HCT116 (cell line): ENCODE data around the gene TRUB1. TPM values are rescaled to one million over a fixed set of nuclear protein-coding genes. Genes with fewer than 3 reads are reported as not detected.

Experiments used
- ATAC-seq: fragments of 200-7000 bp; cut with Tn5 transposase; 2 replicates; pipeline ENCODE4 v1.9.1; 2020; ENCODE audit warnings: mild to moderate bottlenecking, moderate library complexity
- BruUV-seq: library from RNA; stranded (reverse); fragments of 400-500 nt; replicated peaks from 2 replicates; lab custom pipeline; 2021; lab: Mats Ljungman, UMichigan
- CTCF ChIA-PET: fragments of 300-600 bp; sonication (Branson Sonifier 250); formaldehyde crosslinking; loops from one replicate; lab custom pipeline; 2021; ENCODE audit warnings: antibody characterized with exemption; lab: Charles Lee
- POLR2A ChIA-PET: fragments of 300-600, 350-600 bp; sonication (Branson Sonifier 250); formaldehyde crosslinking; loops from one replicate; lab custom pipeline; 2021; ENCODE audit warnings: antibody characterized with exemption; lab: Charles Lee
- RAD21 ChIA-PET, 2 experiments: fragments of 300-600 bp; sonication (Branson Sonifier 250); formaldehyde crosslinking; loops; one replicate each; lab custom pipeline; 2023; ENCODE audit warnings: low total read pairs in 2 of 2; ENCODE audit not compliant: uncharacterized antibody in 2 of 2, unreplicated experiment in 2 of 2, low non-redundant PET in 1 of 2; lab: Charles Lee
- DNase-seq: peaks from one replicate; pipeline ENCODE4 v3.0.0-alpha.2; 2010; ENCODE audit warnings: low read depth, low spot score
- H2AFZ ChIP-seq: fragments of 200-600 bp; shearing (Covaris generic), sonication (generic); 2 replicates; pipeline ENCODE4 v1.6.1; 2017; ENCODE audit warnings: low read depth, mixed run types, mixed read lengths, antibody characterized with exemption, low read length; ENCODE audit not compliant: poor library complexity, severe bottlenecking
- H3K27ac ChIP-seq: 2 replicates; pipeline ENCODE4 v1.5.1; 2012; ENCODE audit warnings: low read depth, low read length
- H3K27me3 ChIP-seq: fragments of 200-600 bp; sonication (generic); 2 replicates; pipeline ENCODE4 v1.6.1; 2016; ENCODE audit warnings: mixed run types, low read length, mixed read lengths; ENCODE audit not compliant: insufficient read depth
- H3K36me3 ChIP-seq, 2 experiments: fragments of 200-500 bp in 1 of 2; fragments of 200-600 bp in 1 of 2; sonication (Bioruptor generic) in 1 of 2; sonication (generic) in 1 of 2; 2 replicates each; pipeline versions ENCODE4 v1.5.1 to v1.6.1; 2014 to 2016; ENCODE audit warnings: low read length in 2 of 2, inconsistent platforms in 1 of 2, mixed read lengths in 1 of 2, mixed run types in 1 of 2; ENCODE audit not compliant: insufficient read depth in 2 of 2, control insufficient read depth in 1 of 2
- H3K4me1 ChIP-seq, 2 experiments: fragments of 200-600 bp in 1 of 2; sonication (generic) in 1 of 2; 2 replicates each; pipeline versions ENCODE4 v1.5.1 to v1.6.1; 2012 to 2017; ENCODE audit warnings: low read length in 2 of 2, inconsistent platforms in 1 of 2, mild to moderate bottlenecking in 1 of 2, mixed read lengths in 1 of 2, mixed run types in 1 of 2, moderate library complexity in 1 of 2; ENCODE audit not compliant: insufficient read depth in 2 of 2, control insufficient read depth in 1 of 2
- H3K4me2 ChIP-seq: fragments of 200-600 bp; sonication (generic); 2 replicates; pipeline ENCODE4 v1.6.1; 2017; ENCODE audit warnings: mixed run types, low read length, mixed read lengths
- H3K4me3 ChIP-seq, 2 experiments: fragments of 200-600 bp in 1 of 2; sonication (generic) in 1 of 2; replicated peaks in 1 of 2; 2 replicates each; pipeline ENCODE4 v1.5.1; 2011 to 2016; ENCODE audit warnings: low read length in 2 of 2, control low read depth in 1 of 2, low read depth in 1 of 2, mild to moderate bottlenecking in 1 of 2, mixed read lengths in 1 of 2, mixed run types in 1 of 2
- H3K79me2 ChIP-seq: fragments of 200-600 bp; sonication (generic); 2 replicates; pipeline ENCODE4 v1.6.1; 2017; ENCODE audit warnings: mild to moderate bottlenecking, mixed run types, low read length, moderate library complexity, mixed read lengths; ENCODE audit not compliant: insufficient read depth
- H3K9ac ChIP-seq: fragments of 200-600 bp; sonication (generic); 2 replicates; pipeline ENCODE4 v1.6.1; 2016; ENCODE audit warnings: low read length, mixed read lengths
- H3K9me2 ChIP-seq: fragments of 200-600 bp; sonication (generic), shearing (Covaris generic); 2 replicates; pipeline ENCODE4 v1.6.1; 2017; ENCODE audit warnings: mixed run types, mild to moderate bottlenecking, moderate library complexity; ENCODE audit not compliant: insufficient read depth
- H3K9me3 ChIP-seq, 2 experiments: fragments of 200-500 bp in 1 of 2; fragments of 200-600 bp in 1 of 2; sonication (Bioruptor generic) in 1 of 2; sonication (generic) in 1 of 2; 2 replicates each; pipeline ENCODE4 v1.6.1; 2014 to 2017; ENCODE audit warnings: low read length in 2 of 2, mixed read lengths in 2 of 2, inconsistent platforms in 1 of 2, low read depth in 1 of 2, mild to moderate bottlenecking in 1 of 2, mixed run types in 1 of 2, moderate library complexity in 1 of 2; ENCODE audit not compliant: control insufficient read depth in 1 of 2, insufficient read depth in 1 of 2
- H4K20me1 ChIP-seq: fragments of 200-600 bp; sonication (generic), shearing (Covaris generic); 2 replicates; pipeline ENCODE4 v1.6.1; 2017; ENCODE audit warnings: mixed run types, mild to moderate bottlenecking, moderate library complexity; ENCODE audit not compliant: insufficient read depth
- CBX3 ChIP-seq: IDR thresholded peaks from 2 replicates; pipeline ENCODE4 v1.6.1; 2012; ENCODE audit warnings: low read depth
- CEBPB ChIP-seq: IDR thresholded peaks from 2 replicates; pipeline ENCODE4 v1.6.1; 2012; ENCODE audit warnings: low read depth
- EGR1 ChIP-seq: IDR thresholded peaks from 2 replicates; pipeline ENCODE4 v1.6.1; 2012; ENCODE audit warnings: low read depth
- ELF1 ChIP-seq: IDR thresholded peaks from 2 replicates; pipeline ENCODE4 v1.6.1; 2012; ENCODE audit warnings: low read depth, borderline replicate concordance
- EZH2 ChIP-seq: fragments of 200-600 bp; sonication (generic); IDR thresholded peaks from 2 replicates; pipeline ENCODE4 v1.6.1; 2017; ENCODE audit warnings: antibody characterized with exemption, mixed run types
- FOSL1 ChIP-seq: IDR thresholded peaks from 2 replicates; pipeline ENCODE4 v1.6.1; 2012; ENCODE audit warnings: low read depth
- POLR2AphosphoS5 ChIP-seq: IDR thresholded peaks from 2 replicates; pipeline ENCODE4 v1.6.1; 2011; ENCODE audit warnings: mild to moderate bottlenecking, low read depth, low read length, moderate library complexity
- RAD21 ChIP-seq: IDR thresholded peaks from 2 replicates; pipeline ENCODE4 v1.6.1; 2012; ENCODE audit warnings: low read depth, mild to moderate bottlenecking
- SIN3A ChIP-seq: IDR thresholded peaks from 2 replicates; pipeline ENCODE4 v1.6.1; 2012; ENCODE audit warnings: low read depth
- TCF7L2 ChIP-seq: IDR thresholded peaks from 2 replicates; pipeline ENCODE4 v1.7.0; 2011; ENCODE audit warnings: borderline replicate concordance, inconsistent platforms; ENCODE audit not compliant: insufficient read depth, insufficient read length; ENCODE audit errors: extremely low read depth
- ZFX ChIP-seq: fragments of 450-650 bp; IDR thresholded peaks from 2 replicates; pipeline ENCODE4 v1.6.1; 2017
- ZNF274 ChIP-seq: fragments of 200-500 bp; sonication (Bioruptor generic); IDR thresholded peaks from 2 replicates; pipeline ENCODE4 v1.6.1; 2014; ENCODE audit warnings: mild to moderate bottlenecking, low read depth, low read length, inconsistent platforms
- intact Hi-C: fragments of 100-400 bp; cut with micrococcal nuclease; formaldehyde crosslinking; loops from 2 replicates; pipeline ENCODE4 v1.10.0; 2022
- total RNA-seq: library from RNA; stranded (reverse); gene quantifications from one replicate; pipeline ENCODE4 v1.2.1, GENCODE V29; 2021; ENCODE audit not compliant: unreplicated experiment
- TF ChIP-seq, protein P1 (sequence below): IDR thresholded peaks from 2 replicates; pipeline ENCODE4 v1.6.1; 2011; ENCODE audit warnings: mild to moderate bottlenecking, low read length, moderate library complexity; ENCODE audit not compliant: insufficient replicate concordance; ENCODE audit errors: extremely low read depth
- TF ChIP-seq, protein P2 (sequence below): IDR thresholded peaks from 2 replicates; pipeline ENCODE4 v1.6.1; 2012
- TF ChIP-seq, protein P3 (sequence below), 3 experiments: fragments of 200-600 bp in 1 of 3; sonication (generic) in 1 of 3; IDR thresholded peaks in 2 of 3; conservative IDR thresholded peaks in 1 of 3; 2 replicates each; pipeline ENCODE4 v1.5.1; 2012 to 2017; ENCODE audit warnings: low read depth in 2 of 3, low read length in 2 of 3, antibody characterized with exemption in 1 of 3, borderline replicate concordance in 1 of 3, control low read depth in 1 of 3, mild to moderate bottlenecking in 1 of 3, mixed read lengths in 1 of 3, mixed run types in 1 of 3, moderate library complexity in 1 of 3; ENCODE audit not compliant: insufficient read depth in 1 of 3
- TF ChIP-seq, protein P4 (sequence below): IDR thresholded peaks from 2 replicates; pipeline ENCODE4 v1.6.1; 2012

Gene TRUB1
- total RNA-seq, 1 experiment from 2014 or later: 44.1 TPM

DNA sequence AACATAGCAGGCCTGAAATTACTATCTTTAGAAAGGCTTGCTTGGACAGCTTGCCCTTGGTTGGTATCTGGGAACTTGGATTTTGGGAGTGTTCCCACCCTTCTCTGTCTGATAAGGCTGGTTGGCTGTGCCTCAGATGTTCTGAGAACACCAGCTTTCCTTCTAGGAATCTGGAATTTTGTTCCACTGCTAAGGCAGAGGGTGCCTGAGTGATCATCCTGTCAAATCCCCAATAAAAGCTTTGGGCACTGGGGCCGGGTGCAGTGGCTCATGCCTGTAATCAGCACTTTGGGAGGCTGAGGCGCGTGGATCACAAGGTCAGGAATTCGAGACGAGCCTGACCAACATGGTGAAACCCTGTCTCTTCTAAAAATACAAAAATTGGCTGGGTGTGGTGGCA is 5.0 kb downstream of the TRUB1 start:
- Histone ChIP-seq H3K4me2 (no peak overlapping the region), H4K20me1 (no peaks in the 10 kb centered on the region), H3K79me2 (peaks cover 76% of the 10 kb centered on the region), H3K4me1 (peaks cover 8 to 11% of the 10 kb centered on the region in 2 experiments; a peak in 3 of 4 replicates), H3K36me3 (peaks cover 7 to 40% of the 10 kb centered on the region in 2 experiments; a peak in 3 of 4 replicates), H3K27me3 (no peaks in the 10 kb centered on the region), H2AFZ (no peak overlapping the region), H3K9ac (no peak overlapping the region), H3K4me3 (no peak overlapping the region), H3K9me3 (no peaks in the 10 kb centered on the region), H3K9me2 (no peaks in the 10 kb centered on the region), H3K27ac (no peak overlapping the region)
- CTCF ChIA-PET: no interaction called here
- TF ChIP-seq EGR1 (no peak), ZFX (no peak)
- no TSS peak for BruUV-seq
- intact Hi-C loops: no loop called here
- no peak for DNase-seq
- POLR2A ChIA-PET: no interaction called here
- RAD21 ChIA-PET: no interaction called here
- ATAC-seq: no peak

DNA sequence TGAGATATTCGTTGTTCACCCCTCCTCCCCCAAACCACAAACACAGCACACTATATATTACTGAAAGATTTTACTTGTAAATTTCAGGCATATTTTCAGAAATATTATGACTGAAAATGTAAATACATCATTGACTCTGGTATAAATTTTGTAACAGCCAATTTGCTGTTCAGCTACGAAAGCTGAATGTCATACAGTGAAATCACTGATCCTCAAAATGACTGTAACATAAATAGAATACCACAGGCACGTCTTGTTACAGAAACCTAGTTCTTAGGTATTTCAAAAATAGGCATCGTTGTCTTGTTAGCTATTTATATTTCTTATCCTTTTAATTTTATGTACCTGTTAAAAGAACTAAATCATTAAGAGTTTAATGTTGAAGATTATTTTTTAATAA is 15.1 kb downstream of the TRUB1 start:
- H3K9ac ChIP-seq: no peak overlapping the region
- peaks cover 84% of the 10 kb centered on the region for H3K79me2 ChIP-seq
- ChIA-PET POLR2A (no interaction called here), RAD21 (no interaction called here), CTCF (no interaction called here)
- H3K4me1 ChIP-seq: no peaks in the 10 kb centered on the region
- no peak for ATAC-seq
- H4K20me1 ChIP-seq: no peaks in the 10 kb centered on the region; the same call in 1 of the 2 replicates
- no peaks in the 10 kb centered on the region for H3K27me3 ChIP-seq
- H3K9me2 ChIP-seq: no peaks in the 10 kb centered on the region
- no peak overlapping the region for H2AFZ ChIP-seq
- no peak overlapping the region for H3K4me3 ChIP-seq
- intact Hi-C loops: no loop called here
- BruUV-seq: no TSS peak
- no peaks in the 10 kb centered on the region for H3K9me3 ChIP-seq
- H3K27ac ChIP-seq: no peak overlapping the region
- H3K4me2 ChIP-seq: no peak overlapping the region
- peaks cover 5 to 6% of the 10 kb centered on the region in 2 experiments; a peak in 2 of 4 replicates for H3K36me3 ChIP-seq
- DNase-seq: no peak
- TF ChIP-seq, protein P1, sequence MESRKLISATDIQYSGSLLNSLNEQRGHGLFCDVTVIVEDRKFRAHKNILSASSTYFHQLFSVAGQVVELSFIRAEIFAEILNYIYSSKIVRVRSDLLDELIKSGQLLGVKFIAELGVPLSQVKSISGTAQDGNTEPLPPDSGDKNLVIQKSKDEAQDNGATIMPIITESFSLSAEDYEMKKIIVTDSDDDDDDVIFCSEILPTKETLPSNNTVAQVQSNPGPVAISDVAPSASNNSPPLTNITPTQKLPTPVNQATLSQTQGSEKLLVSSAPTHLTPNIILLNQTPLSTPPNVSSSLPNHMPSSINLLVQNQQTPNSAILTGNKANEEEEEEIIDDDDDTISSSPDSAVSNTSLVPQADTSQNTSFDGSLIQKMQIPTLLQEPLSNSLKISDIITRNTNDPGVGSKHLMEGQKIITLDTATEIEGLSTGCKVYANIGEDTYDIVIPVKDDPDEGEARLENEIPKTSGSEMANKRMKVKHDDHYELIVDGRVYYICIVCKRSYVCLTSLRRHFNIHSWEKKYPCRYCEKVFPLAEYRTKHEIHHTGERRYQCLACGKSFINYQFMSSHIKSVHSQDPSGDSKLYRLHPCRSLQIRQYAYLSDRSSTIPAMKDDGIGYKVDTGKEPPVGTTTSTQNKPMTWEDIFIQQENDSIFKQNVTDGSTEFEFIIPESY: no peak
- TF ChIP-seq POLR2AphosphoS5 (no peak), CEBPB (no peak), SIN3A (no peak), CBX3 (no peak), ELF1 (no peak), ZNF274 (no peak), TCF7L2 (no peak), RAD21 (no peak), EZH2 (no peak), FOSL1 (no peak)
- TF ChIP-seq, protein P2, sequence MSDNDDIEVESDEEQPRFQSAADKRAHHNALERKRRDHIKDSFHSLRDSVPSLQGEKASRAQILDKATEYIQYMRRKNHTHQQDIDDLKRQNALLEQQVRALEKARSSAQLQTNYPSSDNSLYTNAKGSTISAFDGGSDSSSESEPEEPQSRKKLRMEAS: no peak
- TF ChIP-seq, protein P3, sequence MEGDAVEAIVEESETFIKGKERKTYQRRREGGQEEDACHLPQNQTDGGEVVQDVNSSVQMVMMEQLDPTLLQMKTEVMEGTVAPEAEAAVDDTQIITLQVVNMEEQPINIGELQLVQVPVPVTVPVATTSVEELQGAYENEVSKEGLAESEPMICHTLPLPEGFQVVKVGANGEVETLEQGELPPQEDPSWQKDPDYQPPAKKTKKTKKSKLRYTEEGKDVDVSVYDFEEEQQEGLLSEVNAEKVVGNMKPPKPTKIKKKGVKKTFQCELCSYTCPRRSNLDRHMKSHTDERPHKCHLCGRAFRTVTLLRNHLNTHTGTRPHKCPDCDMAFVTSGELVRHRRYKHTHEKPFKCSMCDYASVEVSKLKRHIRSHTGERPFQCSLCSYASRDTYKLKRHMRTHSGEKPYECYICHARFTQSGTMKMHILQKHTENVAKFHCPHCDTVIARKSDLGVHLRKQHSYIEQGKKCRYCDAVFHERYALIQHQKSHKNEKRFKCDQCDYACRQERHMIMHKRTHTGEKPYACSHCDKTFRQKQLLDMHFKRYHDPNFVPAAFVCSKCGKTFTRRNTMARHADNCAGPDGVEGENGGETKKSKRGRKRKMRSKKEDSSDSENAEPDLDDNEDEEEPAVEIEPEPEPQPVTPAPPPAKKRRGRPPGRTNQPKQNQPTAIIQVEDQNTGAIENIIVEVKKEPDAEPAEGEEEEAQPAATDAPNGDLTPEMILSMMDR (IDR thresholded peaks at IDR 0.05 in 2 of 3, conservative IDR thresholded peaks at IDR 0.05 in 1 of 3; ENCODE audit: borderline replicate concordance in 1 of 3, insufficient read depth in 1 of 3, low read depth in 2 of 3, low read length in 2 of 3): no peak
- TF ChIP-seq, protein P4, sequence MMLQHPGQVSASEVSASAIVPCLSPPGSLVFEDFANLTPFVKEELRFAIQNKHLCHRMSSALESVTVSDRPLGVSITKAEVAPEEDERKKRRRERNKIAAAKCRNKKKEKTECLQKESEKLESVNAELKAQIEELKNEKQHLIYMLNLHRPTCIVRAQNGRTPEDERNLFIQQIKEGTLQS: no peak
